Dermis microvascular lymphatic vessel endothelial cell (primary cell): Measurements from ENCODE around the gene SCGB1C1. TPM values are rescaled to one million over a fixed set of nuclear protein-coding genes. Genes with fewer than 3 reads are reported as not detected.

Source experiments
- total RNA-seq: library from RNA; depleted of rRNA; stranded (reverse); fragments of >200 nt; gene quantifications from 2 replicates; pipeline ENCODE4 v1.2.1, GENCODE V29; 2014

SCGB1C1 gene
- total RNA-seq, 1 donor from 2014 or later = not detected

Other genes starting within 250 kb of the SCGB1C1 start
- gene BET1L, start 14.3 kb downstream of the SCGB1C1 start, total RNA-seq = 7.4 and 14.3 TPM in 2 replicates
- gene RIC8A, start 14.6 kb downstream of the SCGB1C1 start, total RNA-seq = 119 and 126 TPM in 2 replicates
- gene SIRT3, start 43.3 kb downstream of the SCGB1C1 start, total RNA-seq = 5.8 and 9.6 TPM in 2 replicates
- 142 and 190 TPM in 2 replicates for gene PSMD13, start 43.9 kb downstream of the SCGB1C1 start, total RNA-seq
- not detected in 2 replicates for gene NLRP6, start 85.3 kb downstream of the SCGB1C1 start, total RNA-seq
- 6.7 and 13.9 TPM in 2 replicates for gene PGGHG, start 96.0 kb downstream of the SCGB1C1 start, total RNA-seq
- not detected in 2 replicates for gene IFITM5, start 106.4 kb downstream of the SCGB1C1 start, total RNA-seq
- 23.1 and 91.9 TPM in 2 replicates for gene IFITM2, start 114.7 kb downstream of the SCGB1C1 start, total RNA-seq
- 1.0 and 1.1 TPM in 2 replicates for gene IFITM1, start 121.0 kb downstream of the SCGB1C1 start, total RNA-seq
- 30.9 and 86.0 TPM in 2 replicates for gene IFITM3, start 127.8 kb downstream of the SCGB1C1 start, total RNA-seq
- gene B4GALNT4, start 176.4 kb downstream of the SCGB1C1 start, total RNA-seq = 0.51 and 0.89 TPM in 2 replicates
- 0.38 and 0.39 TPM in 2 replicates for gene PKP3, start 201.1 kb downstream of the SCGB1C1 start, total RNA-seq
- 33.6 and 44.0 TPM in 2 replicates for gene SIGIRR, start 221.9 kb downstream of the SCGB1C1 start, total RNA-seq
- 1.4 and 2.7 TPM in 2 replicates for gene ANO9, start 248.9 kb downstream of the SCGB1C1 start, total RNA-seq